Measurements from ENCODE around the gene ARHGAP40. TPM values are rescaled to one million over a fixed set of nuclear protein-coding genes. Genes with fewer than 3 reads are reported as not detected.
A peak's percentile ranks its signal among the peaks of the same experiment; 100 is the strongest.

The ARHGAP40 gene
- total and polyA plus RNA-seq, 2 of the 13 experiments (the other 11 are each of a cell fraction or from before 2014, with no cell fraction given) = 0.75 to 2.1 TPM

- TF ChIP-seq ZSCAN21 (CRISPR knock-in tag; IDR thresholded peaks at IDR 0.05; ENCODE audit: borderline replicate concordance) = 0 out of 2 replicates have a peak, but pooled peaks have one; percentile 21
- TF ChIP-seq MED1 (CRISPR knock-in tag; IDR thresholded peaks at IDR 0.05) = peak; percentile 83
- no peak for TF ChIP-seq PRPF4 (IDR thresholded peaks at IDR 0.05; ENCODE audit: low read depth, low read length, poor library complexity, severe bottlenecking)
- peak; percentile 29; the same call in 1 of the 2 replicates for TF ChIP-seq SAFB2 (CRISPR knock-in tag; IDR thresholded peaks at IDR 0.05; ENCODE audit: borderline replicate concordance, low read depth)
- no peak for TF ChIP-seq GTF3A (CRISPR knock-in tag; conservative IDR thresholded peaks at IDR 0.05)
- no peak for TF ChIP-seq ZBED4 (CRISPR knock-in tag; IDR thresholded peaks at IDR 0.05; ENCODE audit: borderline replicate concordance)
- peak; percentile 72; the same call in 1 of the 2 replicates for TF ChIP-seq ZNF512 (CRISPR knock-in tag; IDR thresholded peaks at IDR 0.05)
- no peak for TF ChIP-seq NFYC (CRISPR knock-in tag; IDR thresholded peaks at IDR 0.05)
- peak; percentile 61 for TF ChIP-seq KAT2B (IDR thresholded peaks at IDR 0.05; ENCODE audit: borderline replicate concordance, low read depth, low read length)
- TF ChIP-seq POLR2A (IDR thresholded peaks at IDR 0.05; ENCODE audit: insufficient read depth in 1 of 2, low read depth in 2 of 2, low read length in 2 of 2) = peak; percentile 60 to 72; a peak in 3 of 4 replicates
- TF ChIP-seq ZNF451 (CRISPR knock-in tag; IDR thresholded peaks at IDR 0.05) = 0 out of 2 replicates have a peak, but pooled peaks have one; percentile 0
- peak; percentile 85; the same call in 1 of the 2 replicates for TF ChIP-seq ZNF788 (CRISPR knock-in tag; IDR thresholded peaks at IDR 0.05; ENCODE audit: borderline replicate concordance)
- TF ChIP-seq IRF2 (CRISPR knock-in tag; IDR thresholded peaks at IDR 0.05) = peak; percentile 81
- TF ChIP-seq IKZF1 (IDR thresholded peaks at IDR 0.05) = no peak
- peak; percentile 91 for TF ChIP-seq ZNF292 (CRISPR knock-in tag; IDR thresholded peaks at IDR 0.05; ENCODE audit: borderline replicate concordance, low read depth)
- peak; percentile 41 for TF ChIP-seq ZNF431 (CRISPR knock-in tag; IDR thresholded peaks at IDR 0.05; ENCODE audit: borderline replicate concordance, low read depth)
- TF ChIP-seq TFAP4 (IDR thresholded peaks at IDR 0.05; ENCODE audit: borderline replicate concordance, low read depth) = peak; percentile 84; the same call in 1 of the 2 replicates
- peak; percentile 98 for TF ChIP-seq THAP9 (CRISPR knock-in tag; IDR thresholded peaks at IDR 0.05; ENCODE audit: borderline replicate concordance)
- TF ChIP-seq CEBPG (CRISPR knock-in tag; IDR thresholded peaks at IDR 0.05) = peak; percentile 88
Measured at GRCh38 chr20:38585404-38586180, 16.0 kb upstream of the ARHGAP40 start (continued).
